Thyroid gland (tissue), 4 donors: ENCODE measurements around the gene IBTK. TPM values are rescaled to one million over a fixed set of nuclear protein-coding genes. Genes with fewer than 3 reads are reported as not detected.

Experiments
- DNase-seq, 2 donors: peaks; one replicate each; pipeline ENCODE4 v3.0.0-alpha.2; 2019
- H3K27ac ChIP-seq, 3 donors: fragments of 200-600 bp; sonication (generic); 1 replicate in 2 of 3; 2 replicates in 1 of 3; pipeline ENCODE4 v1.5.1; 2016 to 2019; ENCODE audit warnings: mild to moderate bottlenecking in 1 of 3, moderate library complexity in 1 of 3
- H3K27me3 ChIP-seq: fragments of 200-600 bp; sonication (generic); one replicate; pipeline ENCODE4 v1.5.1; 2019
- H3K36me3 ChIP-seq, 2 donors: fragments of 200-600 bp; sonication (generic); one replicate each; pipeline ENCODE4 v1.5.1; 2016 to 2019
- H3K4me1 ChIP-seq, 2 donors: fragments of 200-600 bp; sonication (generic); one replicate each; pipeline ENCODE4 v1.5.1; 2017 to 2019
- H3K4me3 ChIP-seq, 3 donors: fragments of 200-600 bp; sonication (generic); replicated peaks in 1 of 3; 1 replicate in 2 of 3; 2 replicates in 1 of 3; pipeline ENCODE4 v1.5.1; 2016; ENCODE audit warnings: mild to moderate bottlenecking in 1 of 3
- H3K9me3 ChIP-seq: fragments of 200-600 bp; sonication (generic); one replicate; pipeline ENCODE4 v1.5.1; 2017
- CTCF ChIP-seq, 6 experiments: fragments of 200-600 bp in 3 of 6; fragments of 450-650 bp in 3 of 6; sonication (generic) in 3 of 6; IDR thresholded peaks; one replicate each; pipeline ENCODE4 v1.5.1; 2016 to 2019; ENCODE audit warnings: antibody characterized with exemption in 6 of 6, mild to moderate bottlenecking in 2 of 6, inconsistent platforms in 1 of 6, moderate library complexity in 1 of 6
- POLR2A ChIP-seq, 2 donors: fragments of 450-650 bp; IDR thresholded peaks; one replicate each; pipeline ENCODE4 v1.6.1; 2017; ENCODE audit warnings: antibody characterized with exemption in 2 of 2, mild to moderate bottlenecking in 2 of 2, moderate library complexity in 1 of 2
- WGBS, 2 donors: methylation state at CpG; one replicate each; pipeline ENCODE4 v1.1.5; 2017; 5-methylcytosine and 5-hydroxymethylcytosine counted together
- intact Hi-C: fragments of 100-400 bp; cut with DNase I; formaldehyde crosslinking; loops from one replicate; pipeline ENCODE4 v1.15.1; 2023
- total RNA-seq, 4 donors: library from RNA; depleted of rRNA; stranded (reverse); fragments of >200 nt; gene quantifications; one replicate each; pipeline ENCODE4 v1.2.3, GENCODE V29; 2016

IBTK gene
- total RNA-seq, 4 donors from 2014 or later = 28.4 to 46.1 (median 38.3) TPM

GRCh38 chr6:82237013-82237412, 10.5 kb downstream of the IBTK start:
- Histone ChIP-seq H3K4me1 (peaks cover 0 to 6% of the 10 kb centered on the region in 2 donors), H3K27ac (no peak overlapping the region), H3K36me3 (no peaks in the 10 kb centered on the region), H3K27me3 (no peaks in the 10 kb centered on the region), H3K9me3 (no peaks in the 10 kb centered on the region), H3K4me3 (no peak overlapping the region)
- WGBS, 2 donors = 86 to 95% methylated on average over 1 of the region's 1 CpG
- intact Hi-C loops = no loop called here
- no peak for DNase-seq
- TF ChIP-seq POLR2A (IDR thresholded peaks at IDR 0.05) (no peak), CTCF (IDR thresholded peaks at IDR 0.05) (no peak)

GRCh38 chr6:82227770-82228169, 19.8 kb downstream of the IBTK start:
- 97 to 99% methylated on average over 1 of the region's 1 CpG for WGBS, 2 donors
- H3K36me3 ChIP-seq = peaks cover 15 to 29% of the 10 kb centered on the region in 2 donors
- intact Hi-C loops = no loop called here

GRCh38 chr6:82220167-82220566, 27.4 kb downstream of the IBTK start:
- DNase-seq = no peak
- Histone ChIP-seq H3K27ac (no peak overlapping the region), H3K9me3 (no peaks in the 10 kb centered on the region), H3K4me1 (no peaks in the 10 kb centered on the region), H3K27me3 (no peaks in the 10 kb centered on the region), H3K36me3 (peaks cover 7 to 55% of the 10 kb centered on the region in 2 donors), H3K4me3 (no peak overlapping the region)
- WGBS, 2 donors = 98 to 99% methylated on average over 2 of the region's 2 CpGs
- TF ChIP-seq CTCF (IDR thresholded peaks at IDR 0.05) = no peak
- intact Hi-C loops = no loop called here

More at GRCh38 chr6:82227770-82228169, 19.8 kb downstream of the IBTK start:
- Histone ChIP-seq H3K27me3 (no peaks in the 10 kb centered on the region), H3K27ac (no peak overlapping the region), H3K9me3 (no peaks in the 10 kb centered on the region), H3K4me1 (no peaks in the 10 kb centered on the region), H3K4me3 (no peak overlapping the region)
- TF ChIP-seq POLR2A (IDR thresholded peaks at IDR 0.05) = no peak
- TF ChIP-seq CTCF (IDR thresholded peaks at IDR 0.05) = no peak
- DNase-seq = no peak

GRCh38 chr6:82217018-82217586, 30.4 kb downstream of the IBTK start:
- no peak overlapping the region for H3K27ac ChIP-seq
- peaks cover 8 to 52% of the 10 kb centered on the region in 2 donors for H3K36me3 ChIP-seq
- H3K9me3 ChIP-seq = no peaks in the 10 kb centered on the region
- TF ChIP-seq CTCF (IDR thresholded peaks at IDR 0.05) = no peak
- no peak for TF ChIP-seq POLR2A (IDR thresholded peaks at IDR 0.05)
- no peaks in the 10 kb centered on the region for H3K27me3 ChIP-seq
- H3K4me1 ChIP-seq = no peaks in the 10 kb centered on the region
- H3K4me3 ChIP-seq = no peak overlapping the region
- WGBS, 2 donors = 84 to 91% methylated on average over 1 of the region's 1 CpG
- DNase-seq = no peak
- intact Hi-C loops = no loop called here

GRCh38 chr6:82216549-82216948, 31.0 kb downstream of the IBTK start:
- 91% methylated on average over 2 of the region's 2 CpGs for WGBS, 2 donors
- peaks cover 8 to 52% of the 10 kb centered on the region in 2 donors for H3K36me3 ChIP-seq
- TF ChIP-seq POLR2A (IDR thresholded peaks at IDR 0.05) = no peak
- TF ChIP-seq CTCF (IDR thresholded peaks at IDR 0.05) = no peak
- intact Hi-C loops = no loop called here
- no peaks in the 10 kb centered on the region for H3K27me3 ChIP-seq
- DNase-seq = no peak
- H3K4me1 ChIP-seq = no peaks in the 10 kb centered on the region
- H3K9me3 ChIP-seq = no peaks in the 10 kb centered on the region
- no peak overlapping the region for H3K27ac ChIP-seq
- H3K4me3 ChIP-seq = no peak overlapping the region
